Stimulated activated CD4-positive, alpha-beta T cell treated with anti-CD3 and anti-CD28 coated beads, Interleukin-2, amount 100 ng/mL, for 48 hours (primary cell): Measurements from ENCODE around the gene USP36.

Experiments used
- DNase-seq, 2 donors: peaks; one replicate each; pipeline ENCODE4 v3.0.0-alpha.2; 2020

The USP36 gene

DNA sequence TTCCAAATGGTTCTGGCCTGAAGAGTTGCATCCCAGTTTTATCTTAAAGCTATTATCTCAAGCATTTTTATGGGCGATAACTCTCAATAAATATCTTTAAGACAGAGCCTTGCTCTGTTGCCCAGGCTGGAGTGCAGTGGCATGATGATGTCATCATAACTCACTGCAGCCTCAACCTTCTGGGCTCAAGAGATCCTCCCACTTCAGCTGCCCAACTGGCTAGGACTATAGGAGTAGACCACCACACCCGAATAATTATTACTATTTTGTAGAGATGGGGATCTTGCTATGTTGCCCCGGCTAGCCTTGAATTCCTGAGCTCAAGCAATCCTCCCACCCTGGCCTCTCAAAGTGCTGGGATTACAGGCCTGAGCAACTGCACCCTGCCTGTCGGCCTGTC, 32.5 kb downstream of the USP36 start:
- no peak for DNase-seq

DNA sequence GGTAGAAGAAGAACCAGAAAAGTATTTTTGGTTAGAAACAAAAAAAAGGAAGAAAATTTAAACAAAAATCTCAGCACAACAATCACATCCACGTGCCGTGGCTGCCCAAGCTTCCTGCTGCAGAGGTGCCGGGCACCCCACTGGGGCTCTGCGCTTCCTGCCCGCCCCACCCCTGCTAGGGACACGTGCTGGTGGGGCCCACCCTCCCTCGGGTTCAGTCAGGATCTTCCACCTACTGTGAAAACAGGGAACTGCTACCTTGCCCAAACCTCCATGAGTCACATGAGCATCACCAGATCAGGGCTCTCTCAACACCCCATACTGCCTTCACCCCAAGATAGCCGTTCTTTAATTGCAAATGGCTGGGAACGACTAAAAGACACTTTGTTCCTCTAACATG, 34.2 kb downstream of the USP36 start:
- peak in 1 of 2 donors; percentile 60 for DNase-seq

DNA sequence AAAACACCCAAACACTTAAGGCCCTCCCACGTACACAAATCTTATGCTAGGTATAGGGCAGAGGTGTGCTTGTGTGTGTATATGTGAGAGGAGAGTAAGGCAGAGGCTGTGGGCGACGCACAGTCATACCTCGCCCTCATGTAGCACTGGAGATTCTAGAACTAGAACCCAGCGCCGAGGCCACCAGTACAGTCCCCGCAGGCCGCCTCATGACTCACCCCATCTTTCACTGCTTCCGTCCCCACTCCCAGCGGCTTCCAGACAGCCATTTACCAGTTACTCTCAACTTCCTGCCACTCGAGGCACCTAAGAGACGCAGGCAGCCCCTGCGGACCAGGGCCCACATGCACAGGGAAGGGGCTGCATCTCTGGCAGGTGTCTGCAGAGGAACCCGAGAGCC, 35.3 kb downstream of the USP36 start:
- DNase-seq: peak; percentile 47 to 75

- no peak for DNase-seq
Measured at GRCh38 chr17:78804777-78805176, 35.8 kb downstream of the USP36 start.

- DNase-seq: no peak
Measured at GRCh38 chr17:78803186-78803845, 37.3 kb downstream of the USP36 start.

- no peak for DNase-seq
Measured at GRCh38 chr17:78802459-78802858, 38.2 kb downstream of the USP36 start.

- no peak for DNase-seq
Measured at GRCh38 chr17:78802008-78802407, 38.6 kb downstream of the USP36 start.

GRCh38 chr17:78800132-78800931, 40.3 kb downstream of the USP36 start:
- DNase-seq: no peak

GRCh38 chr17:78798695-78799559, 41.7 kb downstream of the USP36 start:
- no peak for DNase-seq

DNA sequence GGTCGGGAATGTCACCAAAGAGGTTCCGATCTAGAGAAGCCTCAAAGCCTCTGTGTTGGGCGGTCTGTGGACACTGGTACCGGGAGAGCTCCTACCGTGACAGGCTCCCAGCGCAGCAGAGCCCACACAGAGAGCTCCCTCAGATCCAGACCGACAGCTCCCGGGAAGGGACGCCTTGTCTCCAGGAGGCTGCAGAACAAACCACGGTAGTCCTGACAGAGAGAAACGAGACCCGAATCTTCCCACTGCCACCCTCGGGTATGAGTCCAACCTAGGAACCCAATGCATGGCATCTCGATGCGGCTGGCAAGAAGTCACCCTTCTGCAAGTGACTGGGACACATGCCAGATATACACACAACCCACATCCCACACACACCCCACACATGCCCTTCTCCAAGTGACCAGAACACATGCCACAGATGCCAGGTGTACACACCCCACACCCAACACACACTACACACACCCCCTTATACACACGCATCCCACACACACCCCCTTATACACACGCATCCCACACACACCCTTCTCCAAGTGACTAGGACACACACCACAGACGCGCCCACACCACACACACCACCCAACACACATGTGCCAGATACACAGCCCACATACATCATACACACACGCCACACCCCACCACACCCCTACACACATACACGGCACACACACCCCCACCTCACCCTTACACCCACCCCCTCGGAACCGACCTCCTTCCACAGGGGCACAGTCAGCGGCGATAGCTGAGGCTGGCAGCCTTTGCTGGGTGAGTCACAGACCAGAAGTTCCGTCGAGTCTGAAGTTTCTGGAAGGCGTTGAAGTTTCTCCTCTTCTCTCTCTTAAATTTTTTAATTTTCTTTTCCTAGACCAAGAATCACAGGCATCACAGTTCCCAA, 42.7 kb downstream of the USP36 start:
- no peak for DNase-seq

GRCh38 chr17:78797213-78797612, 43.4 kb downstream of the USP36 start:
- DNase-seq: no peak

- no peak for DNase-seq
Measured at GRCh38 chr17:78796517-78796900, 44.1 kb downstream of the USP36 start.

DNA sequence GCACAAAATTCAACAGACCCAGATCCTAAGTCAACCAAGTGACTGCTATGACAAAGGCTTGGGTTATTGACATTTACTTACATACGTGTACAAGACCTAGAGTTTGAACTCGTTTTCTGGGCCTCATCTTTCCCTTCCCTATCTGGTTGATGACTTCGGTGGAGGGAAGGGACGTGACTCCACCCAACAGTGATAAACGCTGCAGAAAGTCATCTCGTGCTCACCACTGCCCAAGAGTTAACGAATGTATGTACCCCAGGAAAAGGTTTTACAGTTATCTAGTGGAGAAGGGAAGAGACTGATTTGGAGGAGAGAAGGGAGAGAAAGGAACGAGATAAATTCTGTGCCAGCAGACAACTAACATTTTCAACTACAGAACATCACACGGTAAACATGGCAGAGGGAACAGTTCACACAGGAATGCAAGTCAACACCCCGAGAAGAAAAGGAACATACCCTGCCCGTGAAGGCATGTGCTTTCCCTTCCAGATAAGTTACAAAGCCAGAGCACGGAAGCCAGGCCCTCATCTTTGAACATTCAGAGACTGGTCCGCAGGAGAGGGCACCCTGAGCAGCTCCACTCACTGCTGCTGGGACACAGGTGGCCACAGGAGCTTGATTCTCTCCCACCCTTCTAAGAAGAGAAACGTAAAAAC, 44.6 kb downstream of the USP36 start:
- DNase-seq: no peak

DNA sequence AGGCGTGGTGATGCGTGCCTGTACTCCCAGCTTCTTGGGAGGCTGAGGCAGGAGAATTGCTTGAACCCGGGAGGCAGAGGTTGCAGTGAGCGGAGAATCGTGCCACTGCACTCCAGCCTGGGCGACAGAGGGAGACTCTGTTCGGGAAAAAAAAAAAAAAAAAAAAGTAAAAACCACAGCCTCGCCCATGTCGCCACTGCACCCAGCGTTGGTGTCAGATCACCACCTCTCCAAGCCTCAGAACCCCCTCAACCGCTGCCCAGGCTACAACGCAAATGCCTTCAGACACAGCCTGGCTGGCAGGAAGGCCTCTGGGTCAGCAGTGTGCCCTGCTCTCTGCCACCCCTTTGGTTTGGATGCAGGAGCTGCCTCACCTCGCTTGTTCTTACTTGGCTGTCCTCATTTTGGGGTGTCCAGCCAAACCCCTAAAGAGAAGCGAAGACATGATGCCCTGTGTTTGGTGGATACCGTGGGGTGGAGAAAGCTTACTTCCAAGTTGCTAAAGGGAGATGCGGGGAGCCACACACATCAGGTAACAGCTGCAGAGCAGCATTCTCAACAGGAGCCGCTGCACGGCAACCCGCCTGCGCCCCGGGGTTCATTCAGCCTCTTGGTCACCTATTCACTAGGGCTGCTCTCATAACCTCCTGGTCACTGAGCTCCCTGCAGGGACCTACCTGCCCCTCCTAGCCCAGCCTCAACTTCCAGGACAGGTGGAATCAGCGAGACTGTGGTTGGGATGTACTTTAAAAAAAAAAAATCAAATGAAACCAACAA, 45.6 kb downstream of the USP36 start:
- no peak for DNase-seq

- no peak for DNase-seq
Measured at GRCh38 chr17:78794399-78794798, 46.2 kb downstream of the USP36 start.

DNA sequence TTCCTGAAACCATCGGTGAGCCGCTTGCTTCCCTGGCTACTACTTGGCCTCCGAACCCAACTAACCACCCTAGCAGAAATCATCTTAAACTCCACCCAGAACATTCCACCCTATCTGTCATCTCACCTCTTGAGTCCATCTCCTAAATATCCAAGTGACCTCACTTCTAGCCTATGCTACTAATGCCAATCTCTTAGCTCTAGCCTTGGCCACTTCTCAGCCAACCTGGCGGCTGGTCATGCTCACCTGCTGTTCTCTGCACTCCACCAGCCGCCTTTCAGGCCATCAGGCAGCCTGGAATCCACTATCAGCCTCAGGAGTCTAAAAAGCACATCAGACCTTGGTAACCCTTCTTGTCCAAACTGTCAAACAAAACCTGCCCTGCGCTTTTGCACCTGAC, 46.6 kb downstream of the USP36 start:
- no peak for DNase-seq

- no peak for DNase-seq
Measured at GRCh38 chr17:78793415-78793814, 47.2 kb downstream of the USP36 start.

DNA sequence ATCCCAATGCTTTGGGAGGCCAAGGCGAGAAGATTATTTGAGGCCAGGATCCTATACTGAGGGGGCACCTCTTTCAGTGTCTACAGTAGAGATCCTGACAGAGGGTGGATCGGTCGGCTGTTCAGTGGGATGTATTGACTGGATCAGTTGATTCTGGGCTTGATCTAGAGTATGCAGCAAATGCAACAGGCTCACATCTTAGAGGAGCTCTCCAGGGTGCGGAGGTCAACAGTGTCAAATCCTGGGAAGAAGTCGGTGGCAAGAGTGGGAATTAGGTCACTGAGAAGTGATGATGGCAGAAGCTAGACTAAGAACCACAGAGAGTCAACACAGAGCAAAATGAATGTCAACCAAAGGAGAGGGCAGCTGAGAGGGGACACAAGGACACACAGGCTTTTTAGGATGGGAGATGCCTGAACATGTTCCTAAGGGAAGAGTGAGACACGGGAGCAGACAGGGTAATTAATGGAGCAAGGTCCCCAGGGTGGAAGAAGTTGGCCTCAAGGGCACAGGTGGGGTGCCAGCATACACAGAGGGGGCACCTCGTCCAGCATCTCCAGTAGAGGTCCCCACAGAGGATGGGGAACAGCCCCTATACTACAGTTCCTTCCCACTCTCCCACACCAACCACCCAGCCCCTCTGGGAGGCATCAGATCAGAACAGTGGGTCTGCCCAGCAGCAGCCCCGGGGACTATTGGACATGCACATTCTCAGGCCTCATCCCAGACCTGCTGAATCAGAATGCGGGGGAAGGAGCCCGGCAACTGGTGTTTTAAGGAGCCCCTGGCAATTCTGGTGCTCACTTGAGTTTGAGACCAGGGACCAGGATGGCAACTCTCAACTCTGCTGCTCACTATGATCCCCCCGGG, 48.5 kb downstream of the USP36 start:
- no peak for DNase-seq

DNA sequence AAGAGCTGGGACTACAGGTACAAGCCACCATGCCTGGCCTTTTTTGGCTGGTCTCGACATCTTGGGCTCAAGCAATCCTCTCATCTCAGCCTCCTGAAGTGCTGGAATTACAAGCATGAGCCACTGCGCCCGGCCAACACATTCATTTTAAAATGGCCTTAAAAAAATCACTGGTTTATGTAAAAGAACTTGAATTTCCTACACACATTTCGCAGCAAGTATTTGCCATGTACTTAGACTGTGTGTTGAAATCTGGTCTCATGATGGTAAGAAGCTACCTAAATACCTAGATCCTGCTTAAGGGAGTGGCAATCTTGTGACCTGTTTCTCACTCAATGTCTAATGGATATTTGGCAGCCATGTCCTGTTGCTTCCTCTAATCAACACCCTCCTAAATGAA, 50.1 kb downstream of the USP36 start:
- DNase-seq: no peak

DNA sequence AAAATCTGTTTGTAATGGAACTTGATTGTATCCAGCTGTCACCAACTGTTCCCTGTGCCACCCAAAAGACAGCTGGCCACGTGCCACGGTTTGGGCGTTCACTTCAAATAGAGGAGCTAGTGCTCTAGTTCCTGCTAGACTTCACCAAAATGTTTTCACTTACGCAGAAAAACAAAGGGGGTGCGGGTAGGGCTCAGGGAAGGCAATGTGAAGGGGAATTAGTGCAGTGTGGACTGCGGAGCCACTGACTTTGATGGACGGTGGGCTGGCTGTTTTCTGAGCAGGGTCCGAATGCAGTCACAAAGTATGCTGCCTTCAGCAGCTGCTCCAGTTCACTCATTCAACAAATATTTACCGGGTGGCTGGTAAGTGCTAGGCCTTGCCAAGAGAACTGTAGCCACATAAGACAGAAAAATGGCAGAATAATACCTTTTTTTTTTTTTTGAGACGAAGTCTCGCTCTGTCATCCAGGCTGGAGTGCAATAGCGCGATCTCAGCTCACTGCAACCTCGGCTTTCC, 50.9 kb downstream of the USP36 start:
- DNase-seq: no peak
